RPMI7951 (cell line): Measurements from ENCODE around the gene CPHXL2. TPM values are rescaled to one million over a fixed set of nuclear protein-coding genes. Genes with fewer than 3 reads are reported as not detected.

Source experiments
- DNase-seq: peaks from one replicate; pipeline ENCODE4 v3.0.0-alpha.2; 2012; ENCODE audit warnings: low read depth
- total RNA-seq: library from RNA; depleted of rRNA; stranded (reverse); fragments of >200 nt; shearing (Covaris generic); gene quantifications from 2 replicates; pipeline ENCODE4 v1.2.3, GENCODE V29; 2014

CPHXL2 gene
- total RNA-seq, 1 experiment from 2014 or later: not detected

DNA sequence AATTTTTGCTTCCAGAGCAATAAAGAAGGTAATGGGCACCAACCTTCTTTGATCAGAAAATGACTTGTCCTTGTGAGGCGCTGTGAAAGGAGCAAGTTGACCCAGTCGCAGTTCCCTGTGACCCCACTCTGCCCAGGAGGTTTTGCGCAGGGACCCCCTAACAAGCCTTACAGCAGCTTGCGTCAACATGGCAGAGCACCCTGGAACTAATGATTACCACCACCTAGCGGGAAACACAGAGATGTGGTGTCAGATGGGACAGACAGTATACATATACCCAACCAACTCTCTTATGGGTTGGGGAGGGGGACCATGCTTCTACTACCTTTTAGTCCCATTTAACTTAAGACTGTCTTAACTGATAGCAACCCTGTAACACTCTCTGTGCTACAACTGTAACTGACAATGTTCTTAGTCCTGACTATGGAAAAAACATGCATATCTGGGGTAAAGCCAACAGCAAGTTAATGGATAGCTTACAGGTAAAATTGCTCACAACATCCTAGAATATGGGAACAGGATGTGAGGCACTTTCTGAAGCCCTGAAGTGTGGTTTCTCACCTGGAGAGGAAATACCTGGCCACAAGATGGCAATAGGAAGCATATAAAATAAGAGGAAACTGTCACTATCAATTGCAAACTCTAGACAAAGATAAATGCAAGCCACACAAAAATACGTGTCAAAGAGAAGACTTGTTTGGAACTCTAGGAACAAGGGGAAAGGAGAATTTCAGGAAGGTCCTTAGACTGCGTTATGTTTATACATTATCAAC, 32.4 kb downstream of the CPHXL2 start:
- no peak for DNase-seq

DNA sequence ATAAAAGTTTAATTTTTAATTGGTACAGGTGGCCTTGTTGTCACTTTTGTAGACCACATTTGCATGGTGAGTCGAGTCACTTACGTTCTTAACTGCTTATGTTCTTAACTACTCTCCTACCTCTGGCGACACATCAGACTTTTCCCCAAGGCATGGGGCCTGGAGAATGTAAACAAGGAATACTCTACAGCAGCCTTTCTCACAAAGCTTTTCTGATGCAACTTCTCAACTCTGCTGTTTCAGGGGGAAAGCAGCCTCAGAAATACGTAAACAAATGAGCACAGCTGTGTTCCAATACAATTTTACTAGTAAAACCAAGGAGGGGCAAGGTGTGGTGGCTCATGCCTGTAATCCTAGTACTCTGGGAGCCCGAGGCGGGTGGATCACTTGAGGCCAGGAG, 36.2 kb downstream of the CPHXL2 start:
- no peak for DNase-seq

DNA sequence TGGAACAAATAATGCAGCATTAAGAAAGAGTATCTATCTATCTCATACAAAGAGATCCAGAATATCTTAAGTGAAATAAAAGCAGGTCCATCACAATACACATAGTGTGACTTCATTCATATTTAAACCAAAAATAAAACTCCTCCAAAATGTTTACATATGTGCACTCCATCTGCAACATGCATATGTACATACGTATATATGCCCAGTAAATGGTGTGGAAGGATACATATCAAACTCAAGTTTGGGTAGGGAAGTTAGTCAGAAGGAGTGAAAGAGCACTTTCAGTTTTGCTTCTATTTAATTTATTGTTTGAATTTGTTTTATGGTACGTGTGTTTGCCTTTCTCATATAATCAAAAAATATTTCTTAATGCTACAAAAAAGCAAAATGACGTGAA, 41.8 kb downstream of the CPHXL2 start:
- DNase-seq: no peak

DNA sequence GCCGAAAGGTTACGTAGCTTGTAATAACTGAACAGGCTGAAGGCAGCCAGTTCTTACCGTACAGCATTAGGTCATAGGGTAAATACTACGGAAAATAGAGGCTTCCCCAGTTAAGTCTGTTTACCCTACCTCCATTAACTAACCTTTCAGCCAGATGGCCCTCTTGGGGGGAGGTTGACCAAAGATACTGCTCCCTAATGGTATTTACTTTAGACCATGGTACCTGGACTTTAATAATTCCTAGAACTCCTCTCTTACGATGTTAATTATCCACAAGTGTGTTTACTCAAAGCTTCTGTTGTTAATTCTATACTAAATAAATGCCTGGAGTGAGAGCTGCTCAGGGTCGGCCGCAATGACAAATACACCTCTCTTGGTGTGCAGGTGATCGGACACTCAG, 44.0 kb downstream of the CPHXL2 start:
- no peak for DNase-seq

DNA sequence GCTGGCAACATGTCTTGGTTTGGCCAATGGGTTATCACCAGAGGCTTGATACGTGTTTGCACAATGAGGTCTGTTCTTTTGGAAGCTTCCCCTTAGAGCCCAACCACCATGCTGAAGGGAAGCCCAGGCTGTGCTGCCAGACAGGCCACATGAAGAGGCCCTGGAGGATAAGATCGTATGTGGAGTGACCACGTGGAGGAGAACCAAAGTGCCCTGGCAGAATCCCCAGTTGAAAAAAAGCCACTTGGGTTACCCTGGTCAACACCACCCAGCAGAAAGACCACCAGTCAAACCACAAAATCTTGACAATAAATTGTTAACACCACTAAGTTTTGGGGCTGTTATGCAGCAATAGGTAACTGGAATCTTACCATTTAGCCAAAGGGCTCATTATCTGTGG, 46.8 kb downstream of the CPHXL2 start:
- DNase-seq: no peak

DNA sequence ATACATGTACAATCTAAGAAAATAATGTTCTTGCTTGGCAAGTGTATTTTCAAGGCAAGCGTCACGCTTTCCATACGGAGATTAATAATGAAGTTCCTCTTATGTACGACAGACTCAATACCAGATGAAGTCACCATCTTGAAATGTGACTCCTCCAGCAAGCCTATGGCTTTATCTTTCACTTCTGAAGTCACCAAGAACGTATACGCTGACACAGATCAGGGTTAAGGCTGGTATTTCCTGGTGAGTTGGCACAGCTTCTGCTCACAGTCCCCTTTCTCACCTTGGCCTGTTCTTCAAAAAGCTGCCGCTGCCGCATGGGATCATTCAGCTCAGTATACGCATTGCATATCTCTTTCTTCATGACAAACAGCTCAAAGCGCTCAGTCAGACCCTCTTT, 47.7 kb downstream of the CPHXL2 start:
- no peak for DNase-seq

DNA sequence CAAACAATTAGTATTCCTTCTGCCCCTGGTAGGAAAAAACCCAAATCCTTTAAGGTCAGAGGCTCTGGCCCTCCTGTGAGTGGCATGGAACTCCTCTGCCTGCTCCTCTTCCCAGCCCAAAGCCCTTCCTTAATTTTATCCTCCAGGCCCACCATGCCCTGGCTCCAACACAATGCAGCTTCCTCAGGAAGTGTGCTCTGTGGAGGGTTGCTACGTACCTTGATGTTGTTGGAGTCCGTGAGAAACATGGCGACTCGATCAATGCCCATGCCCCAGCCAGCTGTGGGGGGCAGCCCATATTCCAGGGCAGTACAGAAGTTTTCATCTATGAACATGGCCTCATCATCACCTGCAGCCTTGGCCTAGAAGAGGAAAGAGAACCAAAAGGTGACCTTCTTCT, 48.5 kb downstream of the CPHXL2 start:
- DNase-seq: no peak

DNA sequence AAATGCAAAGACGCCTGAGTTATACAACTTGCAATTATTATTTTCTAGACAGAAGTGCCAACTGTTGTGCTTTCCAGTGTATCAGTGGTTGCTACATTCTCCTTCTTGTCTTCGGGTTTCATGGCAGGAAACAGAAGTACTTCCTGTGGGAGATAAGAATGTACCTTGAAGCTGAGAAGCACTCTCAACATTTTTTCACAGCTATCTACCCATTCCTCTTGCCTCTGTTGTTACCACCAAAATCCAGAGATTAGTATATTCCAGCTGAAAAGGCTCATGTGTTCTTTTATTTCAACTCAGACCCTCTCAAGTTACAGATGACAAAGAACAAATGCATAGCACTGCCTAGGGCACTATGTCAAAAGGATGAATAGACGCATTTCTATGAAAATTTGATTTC, 49.0 kb downstream of the CPHXL2 start:
- no peak for DNase-seq

DNA sequence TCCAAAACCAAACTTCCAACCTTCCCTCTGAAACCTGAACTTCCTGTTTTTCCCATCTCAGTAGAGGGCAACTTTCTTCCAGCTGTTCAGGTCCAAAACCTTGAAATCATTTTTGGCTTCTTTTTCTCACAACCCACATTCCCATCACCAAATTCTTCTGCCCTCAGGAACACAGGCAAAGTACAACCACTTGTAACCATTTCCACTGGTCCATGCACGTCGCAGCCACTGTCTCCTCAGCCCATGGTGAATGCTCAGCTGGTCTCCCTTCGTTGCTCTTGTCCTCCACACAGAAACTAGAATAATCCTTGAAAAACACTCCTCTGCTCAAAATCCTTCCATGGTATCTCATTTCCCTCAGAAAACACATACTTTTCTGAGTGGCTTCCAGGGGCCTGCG, 50.0 kb downstream of the CPHXL2 start:
- no peak for DNase-seq

DNA sequence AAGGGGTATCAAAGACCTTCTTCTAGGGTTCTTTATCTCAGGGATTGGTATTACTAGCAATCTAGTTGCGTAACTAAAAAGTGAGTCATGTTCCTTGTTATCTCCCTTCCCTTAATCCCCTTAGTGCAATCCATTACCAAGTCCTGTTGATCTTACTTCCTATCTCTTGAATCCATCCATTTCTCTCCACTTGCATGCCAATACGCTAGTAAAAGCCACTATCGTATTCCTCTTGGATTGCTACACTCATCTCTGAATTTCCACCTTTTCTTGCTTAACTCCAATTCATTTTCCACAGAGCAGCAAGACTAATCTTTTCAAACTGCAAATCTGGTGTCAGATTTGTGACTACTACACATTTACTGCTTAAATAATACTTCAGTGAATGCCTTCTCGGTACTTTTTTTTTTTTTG, 51.9 kb downstream of the CPHXL2 start:
- DNase-seq: peak; percentile 34

DNA sequence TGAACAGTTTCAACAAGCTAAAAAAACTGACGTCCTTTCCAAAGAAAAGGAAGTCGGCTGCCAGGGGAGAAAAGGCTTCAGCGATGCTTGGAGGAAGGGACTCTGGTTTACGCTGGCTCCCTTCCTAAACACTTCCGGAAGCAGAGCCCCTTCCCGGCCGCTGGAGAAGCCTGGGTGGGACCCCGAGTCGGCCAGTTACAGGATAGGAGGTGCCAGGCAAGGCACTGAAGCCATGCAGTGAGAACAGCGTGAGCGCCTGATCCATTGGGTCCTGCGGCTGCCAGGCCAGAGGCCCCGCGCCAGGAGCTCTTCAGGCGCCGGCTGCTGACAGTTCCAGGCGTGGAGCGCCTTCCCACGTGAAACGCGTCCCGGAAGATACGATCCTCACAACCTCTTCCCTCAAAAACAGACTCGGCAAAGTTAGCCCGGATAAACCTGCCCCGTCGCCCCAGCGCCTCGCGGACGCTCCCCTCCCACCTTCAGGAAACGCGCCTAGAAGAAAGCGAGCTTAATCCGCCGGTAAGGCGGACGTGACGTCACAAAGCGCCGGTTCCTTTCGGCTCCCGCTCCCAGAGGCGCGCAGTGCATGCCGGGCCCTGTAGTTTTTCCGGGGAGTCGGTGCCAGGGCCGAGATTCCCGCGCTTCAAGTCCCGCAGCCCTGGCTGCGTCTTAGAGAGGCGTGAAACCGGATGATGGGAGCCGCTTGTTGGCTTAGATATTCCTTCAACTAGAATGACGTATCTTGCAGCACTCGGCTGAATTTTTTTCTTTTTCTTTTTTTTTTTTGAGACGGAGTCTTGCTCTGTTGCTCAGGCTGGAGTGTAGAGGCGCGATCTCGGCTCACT, 53.8 kb downstream of the CPHXL2 start, which contains the start of gene ADAT1:
Gene ADAT1 (minus strand): TSS at position 521 of the 845 bp plus-strand sequence. CDS start 2,482 bp downstream, outside the sequence.
- peak; percentile 97 for DNase-seq

DNA sequence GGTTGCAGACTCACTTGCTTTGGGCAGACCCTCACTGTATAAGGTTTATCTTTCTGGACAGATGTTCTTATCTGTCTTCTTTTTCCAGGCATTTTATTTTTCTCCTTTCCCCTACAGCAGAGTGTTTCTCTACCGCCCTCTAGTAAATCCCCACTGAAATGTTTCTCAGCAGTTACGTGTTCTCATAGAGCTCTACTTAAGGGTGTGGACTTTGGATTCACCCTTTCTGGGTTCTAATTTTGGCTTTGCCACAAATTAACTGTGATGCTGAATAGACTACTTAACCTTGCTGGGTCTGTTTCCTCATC, 55.7 kb downstream of the CPHXL2 start:
- peak; percentile 46 for DNase-seq

DNA sequence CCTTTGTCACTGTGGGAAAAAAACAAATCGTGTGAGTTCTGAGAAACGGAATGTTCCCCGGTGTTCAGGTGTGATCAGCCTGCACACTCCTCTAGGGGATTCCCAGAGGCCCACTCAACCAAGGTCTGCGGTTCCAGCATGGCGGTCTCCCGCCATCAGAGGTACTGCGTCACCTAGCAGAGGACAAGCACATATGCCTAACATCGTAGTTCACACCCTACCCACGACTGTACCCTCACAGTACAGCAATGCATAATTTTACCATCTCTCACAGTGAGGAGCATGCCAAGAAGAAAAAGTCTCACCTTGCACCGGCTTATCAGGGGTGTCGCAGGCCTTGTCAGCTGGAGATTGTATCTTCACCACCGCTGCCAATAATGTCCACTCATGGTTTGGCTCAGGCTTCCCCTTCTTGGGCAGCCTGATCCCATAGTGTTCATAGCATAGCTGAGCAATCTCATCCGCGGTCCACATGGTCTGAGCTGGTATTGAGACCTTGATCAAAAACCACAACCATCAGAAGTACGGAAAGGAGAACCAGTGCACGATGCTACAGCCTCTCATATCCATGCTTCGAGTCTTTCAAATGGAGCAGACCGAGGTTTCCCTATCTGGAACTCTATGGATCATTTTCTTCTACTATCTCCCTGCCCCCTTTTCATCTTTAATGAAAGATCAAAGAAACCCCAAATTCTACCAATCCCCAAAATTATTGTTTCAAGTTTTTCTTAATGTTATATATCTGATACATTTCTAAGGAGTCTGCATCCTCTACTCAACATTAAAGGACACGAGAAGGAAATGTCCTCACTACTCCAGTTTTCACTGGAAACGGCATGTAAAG, 56.3 kb downstream of the CPHXL2 start:
- no peak for DNase-seq

DNA sequence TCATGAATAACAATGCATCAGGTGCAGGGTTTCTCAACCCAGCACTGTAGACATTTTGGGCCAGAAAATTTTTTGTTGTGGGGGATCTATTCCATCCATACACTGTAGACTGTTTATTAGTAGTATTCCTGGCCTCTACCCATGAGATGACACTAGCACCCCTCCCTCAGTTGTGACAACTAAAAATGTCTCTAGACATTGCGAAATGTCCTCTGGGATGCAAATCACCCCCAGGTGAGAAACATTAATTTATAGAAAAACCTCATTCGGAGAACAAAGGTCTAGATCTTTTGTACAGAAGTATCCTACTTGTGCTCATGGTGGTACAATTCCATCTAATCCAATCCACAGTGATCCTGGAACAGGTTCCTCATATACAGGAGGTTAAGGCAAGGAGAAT, 58.0 kb downstream of the CPHXL2 start:
- DNase-seq: no peak

DNA sequence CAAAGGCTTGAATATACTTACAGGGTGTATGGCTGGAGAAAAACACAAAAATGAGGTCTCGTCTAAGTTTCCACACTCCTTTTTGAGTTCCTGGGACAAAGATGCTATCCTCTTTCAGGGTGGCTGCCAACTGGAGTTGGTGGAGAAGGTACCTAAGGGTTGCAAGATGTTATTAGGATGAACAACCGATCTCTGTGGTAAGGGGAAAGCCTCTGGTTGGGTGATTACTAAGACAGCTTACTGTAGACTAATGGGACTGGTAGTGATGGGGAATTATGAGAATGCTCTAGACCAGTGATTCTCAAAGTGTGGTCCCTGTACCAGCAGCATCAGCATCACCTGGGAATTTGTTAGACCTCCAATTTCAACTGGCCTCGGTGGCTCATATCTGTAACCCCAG, 59.7 kb downstream of the CPHXL2 start:
- no peak for DNase-seq

DNA sequence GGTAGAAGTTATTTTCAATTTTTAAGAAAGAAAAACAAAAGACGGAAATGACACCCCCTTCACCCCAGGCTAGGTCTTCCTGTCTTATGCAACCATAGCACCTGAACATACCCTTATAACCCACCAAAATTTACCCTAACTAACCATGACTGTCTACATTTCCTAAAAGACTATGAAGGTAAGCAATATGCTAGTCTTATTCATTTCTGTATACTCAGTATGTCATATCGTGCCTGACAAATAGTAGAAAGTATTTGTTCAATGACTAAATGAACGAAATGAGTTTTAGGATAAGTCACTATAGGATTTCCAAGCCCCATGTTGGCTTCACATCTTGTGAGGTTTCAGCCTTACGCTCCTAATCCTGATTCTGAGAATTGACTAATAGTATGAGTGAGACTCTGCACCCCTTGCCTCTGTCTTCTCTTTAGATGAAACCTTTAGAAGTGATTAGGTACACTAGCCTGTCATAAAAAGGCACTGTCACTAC, 60.2 kb downstream of the CPHXL2 start:
- no peak for DNase-seq

DNA sequence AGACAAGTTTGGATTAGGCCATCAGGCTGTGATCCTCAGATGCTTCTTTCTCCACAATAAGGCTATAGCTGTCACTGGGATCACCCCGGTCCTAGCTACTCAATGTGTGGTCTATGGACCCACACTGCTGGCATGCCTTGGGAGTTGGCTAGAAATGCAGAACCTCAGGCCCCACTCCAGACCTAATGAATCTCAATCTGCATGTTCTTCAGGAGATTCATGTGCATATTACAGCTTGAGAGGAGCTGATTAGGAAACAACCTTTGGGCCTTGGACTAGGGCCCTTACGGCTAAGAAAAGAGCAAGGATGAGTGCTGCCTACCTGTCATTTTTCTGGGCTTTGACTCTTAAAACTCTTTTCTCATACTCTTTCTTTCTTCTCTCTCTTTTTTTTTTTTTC, 61.2 kb downstream of the CPHXL2 start:
- no peak for DNase-seq

DNA sequence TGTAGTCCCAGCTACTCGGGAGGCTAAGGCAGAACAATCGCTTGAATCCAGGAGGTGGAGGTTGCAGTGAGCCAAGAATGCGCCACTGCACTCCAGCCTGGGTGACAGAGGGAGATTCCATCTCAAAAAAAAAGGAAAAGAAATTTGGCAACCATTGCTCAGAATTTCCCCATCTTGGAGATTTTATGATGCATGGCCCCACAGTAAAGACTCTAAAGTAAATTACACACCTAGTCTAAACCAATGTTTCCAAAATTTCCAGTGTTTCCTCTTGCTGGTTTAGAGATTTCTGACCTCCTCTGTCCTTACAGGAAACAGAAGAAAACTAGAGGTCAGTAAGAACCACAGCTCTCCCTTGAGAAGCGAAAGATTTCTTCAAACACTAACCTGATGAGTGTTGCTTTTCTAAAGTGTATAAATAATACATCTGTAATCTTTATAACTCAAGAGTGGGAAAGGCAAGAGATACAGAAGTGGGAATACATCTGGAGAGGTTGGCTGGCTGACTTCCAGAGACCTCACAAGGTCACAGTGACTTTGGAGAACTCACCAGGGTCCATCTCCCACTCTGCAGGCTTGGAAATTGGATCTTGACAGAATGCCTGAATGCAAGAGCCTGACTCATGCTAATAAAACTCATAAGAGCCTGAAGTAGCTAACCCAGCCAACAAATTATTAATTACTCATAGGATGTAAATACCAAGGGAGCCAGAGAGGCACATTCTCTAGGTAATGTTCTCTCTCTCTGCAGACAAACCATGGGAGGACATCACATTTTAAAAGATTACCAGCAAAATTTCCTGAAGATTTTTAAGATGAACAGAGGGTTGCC, 62.5 kb downstream of the CPHXL2 start:
- DNase-seq: no peak
